Measurements from ENCODE around the gene AGTPBP1.
"Not testable (repeated sequence)": the region's sequence is repeated elsewhere in the genome, so short reads cannot be mapped to it uniquely, and the experiment has no call there.

The AGTPBP1 gene

DNA sequence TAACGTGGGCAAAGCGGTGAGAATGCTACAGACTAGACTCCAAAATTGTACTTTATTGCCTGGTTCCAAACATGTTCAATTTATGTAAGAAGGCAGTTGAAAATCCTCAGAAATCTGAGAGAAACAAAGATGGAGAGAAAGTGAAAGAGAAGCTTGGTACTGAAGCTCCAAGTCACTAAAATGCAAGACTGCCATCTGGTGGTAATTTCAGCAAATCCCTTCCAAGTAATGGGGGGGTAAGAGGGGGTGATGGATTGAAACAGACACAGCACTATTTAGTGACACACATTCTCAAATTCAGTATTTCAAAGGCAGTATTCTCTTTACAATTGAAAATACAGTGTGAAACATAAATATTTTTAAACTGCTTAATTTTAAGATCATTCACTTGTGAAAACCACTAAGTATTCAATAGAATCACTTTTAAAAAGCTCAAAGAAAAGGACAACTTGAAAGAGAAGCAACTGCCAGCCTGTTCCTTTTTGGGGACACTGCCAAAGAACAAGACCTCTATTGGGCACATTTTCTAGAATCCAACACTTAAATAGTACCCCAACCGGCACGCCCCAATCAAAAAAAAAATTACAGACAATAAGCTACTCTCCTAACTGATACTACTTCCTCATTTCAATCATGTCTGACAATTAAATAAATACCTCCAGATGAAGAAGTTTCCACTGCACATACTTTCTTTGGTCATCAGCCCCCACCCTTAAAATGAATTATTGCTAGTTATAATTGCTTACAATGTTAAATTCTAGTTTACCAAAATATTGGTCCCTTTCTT lies 131.5 kb downstream of the AGTPBP1 start:
- peak; percentile 20 for DNase-seq

- DNase-seq, result no peak
Measured at GRCh38 chr9:85605905-85606304, 135.8 kb downstream of the AGTPBP1 start.

GRCh38 chr9:85603936-85604335 lies 137.8 kb downstream of the AGTPBP1 start:
- DNase-seq, result no peak

- DNase-seq, result no peak
Measured at GRCh38 chr9:85602742-85603141, 139.0 kb downstream of the AGTPBP1 start.

- peak; percentile 20 for DNase-seq
Measured at GRCh38 chr9:85600675-85601263, 141.0 kb downstream of the AGTPBP1 start.

DNA sequence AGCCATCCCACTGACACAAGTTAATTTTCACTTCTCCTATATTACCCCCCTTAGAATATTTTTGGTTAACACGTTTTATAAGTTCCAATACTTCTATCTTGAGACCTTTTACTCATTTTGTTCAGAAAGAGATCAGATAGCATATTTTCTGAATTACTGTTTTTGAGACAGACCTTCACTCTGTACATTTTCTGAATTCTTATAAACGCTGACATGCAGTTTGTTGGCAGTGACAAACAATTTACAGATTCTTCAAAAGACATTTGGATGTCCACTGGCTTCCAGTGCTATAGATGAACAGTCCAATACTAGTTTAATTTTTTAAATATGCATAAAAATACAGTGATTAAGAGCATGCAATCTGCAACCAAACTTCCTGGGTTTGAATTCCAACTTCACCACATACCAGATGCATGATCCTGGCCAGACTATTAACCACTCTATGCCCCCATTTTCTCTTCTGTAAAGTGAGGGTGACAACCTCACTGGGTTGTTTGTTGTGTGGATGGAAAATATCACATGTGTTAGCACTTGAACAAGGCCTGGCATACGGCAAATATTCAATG lies 142.1 kb downstream of the AGTPBP1 start:
- DNase-seq, result no peak

GRCh38 chr9:85594316-85594715 lies 147.4 kb downstream of the AGTPBP1 start:
- no peak for DNase-seq

GRCh38 chr9:85586684-85587083 lies 155.1 kb downstream of the AGTPBP1 start:
- DNase-seq, result no peak

- DNase-seq, result no peak
Measured at GRCh38 chr9:85577353-85577952, 164.3 kb downstream of the AGTPBP1 start.

DNA sequence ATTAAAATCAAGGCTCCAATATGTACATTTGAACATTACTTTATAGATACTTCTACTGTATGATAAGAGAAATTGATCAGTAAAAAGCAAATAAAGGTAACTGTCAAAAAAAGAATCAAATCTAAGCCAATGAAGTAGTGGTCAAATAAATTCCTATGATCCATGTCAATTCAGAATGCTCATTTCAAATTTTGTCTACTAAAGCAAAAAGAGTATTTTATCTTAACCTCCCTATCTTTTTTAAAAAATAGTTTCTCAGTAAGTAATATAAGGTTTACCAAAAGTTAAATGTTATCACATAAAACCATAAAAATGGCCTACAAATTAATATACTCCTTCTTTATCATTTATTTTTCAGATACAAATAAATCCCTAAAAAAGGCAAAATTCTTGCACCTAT lies 165.9 kb downstream of the AGTPBP1 start:
- no peak for DNase-seq

GRCh38 chr9:85573546-85573945 lies 168.2 kb downstream of the AGTPBP1 start:
- not testable (repeated sequence) for DNase-seq

GRCh38 chr9:85572917-85573316 lies 168.8 kb downstream of the AGTPBP1 start:
- not testable (repeated sequence) for DNase-seq

- DNase-seq, result no peak
Measured at GRCh38 chr9:85569988-85570387, 171.8 kb downstream of the AGTPBP1 start.

DNA sequence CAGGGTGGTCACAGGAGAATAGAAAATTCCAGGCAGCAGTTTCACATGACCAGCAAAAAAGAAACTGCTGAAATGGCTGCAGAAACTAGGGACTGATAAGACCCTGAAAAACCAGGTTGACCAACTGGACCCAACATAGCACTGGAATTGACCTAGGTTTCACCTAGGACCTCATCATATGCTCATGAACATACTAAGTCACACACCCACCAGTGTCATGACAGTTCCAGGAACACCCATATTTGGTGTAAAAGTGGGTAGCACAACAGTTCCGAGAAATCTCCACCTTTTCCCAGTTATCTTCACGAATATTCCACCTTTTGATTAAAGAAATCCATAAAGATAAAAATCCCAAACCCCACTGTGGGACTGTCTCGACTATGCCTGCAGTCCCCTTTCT lies 182.2 kb downstream of the AGTPBP1 start:
- DNase-seq, result no peak

DNA sequence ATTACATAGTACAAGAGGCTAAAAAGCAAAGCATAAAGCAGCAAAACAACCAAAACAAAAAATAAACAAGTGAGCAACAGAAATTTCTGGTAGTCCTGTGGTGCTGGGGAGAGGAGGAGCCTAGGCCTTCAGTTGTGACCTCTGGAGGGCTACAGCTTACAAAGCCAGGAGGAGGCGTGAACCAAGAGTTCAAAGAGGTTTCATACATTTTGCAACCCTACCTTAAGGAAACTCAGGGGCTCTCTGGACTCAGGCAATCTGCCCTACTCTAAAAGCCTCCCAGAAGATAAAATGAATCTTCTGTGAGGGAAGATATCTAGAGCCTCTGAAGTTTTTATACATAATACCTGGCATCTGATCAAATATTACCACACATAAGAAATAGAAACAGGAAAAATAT lies 187.4 kb downstream of the AGTPBP1 start:
- DNase-seq, result no peak

GRCh38 chr9:85553475-85553874 lies 188.3 kb downstream of the AGTPBP1 start:
- DNase-seq, result no peak

DNA sequence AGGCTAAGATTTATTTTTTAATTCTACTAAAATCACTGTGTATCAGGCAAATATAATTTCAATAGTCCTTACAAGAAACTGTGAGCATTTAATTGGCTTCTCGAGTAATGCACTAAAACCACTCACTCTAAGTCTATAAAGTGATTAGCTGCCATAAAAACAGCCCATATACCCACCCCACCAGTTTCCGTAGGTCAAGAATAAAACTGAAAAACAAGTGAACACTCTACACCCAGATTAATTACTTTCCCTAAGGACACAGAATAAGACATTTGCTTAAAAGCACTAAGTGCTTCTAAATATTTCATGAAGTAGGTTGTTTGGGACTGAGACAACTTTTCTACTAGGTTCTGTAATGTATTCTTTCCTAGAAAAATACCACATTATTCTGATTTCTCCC lies 194.2 kb downstream of the AGTPBP1 start:
- DNase-seq, result no peak

DNA sequence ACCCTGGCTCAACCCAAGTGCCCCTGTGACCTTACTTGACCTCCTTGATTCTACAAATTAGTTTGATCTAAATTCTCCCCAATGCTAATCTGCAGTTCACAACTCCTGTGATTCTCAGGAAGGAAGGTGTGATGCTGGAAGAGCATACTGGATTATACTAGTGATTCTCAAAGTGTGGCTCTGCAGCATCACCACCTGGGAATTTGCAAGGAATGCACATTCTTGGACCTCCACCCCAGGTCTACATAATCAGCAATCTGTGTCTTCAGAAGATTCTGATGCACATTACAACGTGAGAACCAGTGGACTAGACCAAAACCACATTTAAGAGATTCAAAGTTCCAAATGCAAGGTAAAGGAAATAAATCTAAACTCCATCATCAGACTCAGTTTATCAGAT lies 198.6 kb downstream of the AGTPBP1 start:
- no peak for DNase-seq

DNA sequence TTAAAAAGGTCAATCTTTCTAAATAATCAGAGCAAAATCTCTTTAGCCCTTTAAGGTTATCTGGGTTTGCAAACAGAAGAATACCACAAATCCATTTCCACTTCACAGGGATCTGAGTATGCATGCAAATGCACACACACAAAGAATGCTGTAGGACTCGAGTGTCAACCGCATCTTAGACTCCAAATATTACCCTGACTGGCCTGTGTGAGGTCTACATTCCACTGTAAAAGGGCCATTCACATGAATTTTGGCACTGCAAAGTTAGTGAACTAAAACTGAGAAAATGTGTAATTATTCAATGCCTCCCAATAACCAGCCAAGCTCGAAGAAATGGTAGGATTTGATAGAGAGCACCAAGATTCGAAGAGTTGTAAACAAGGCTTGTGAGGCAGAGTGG lies 199.9 kb downstream of the AGTPBP1 start:
- DNase-seq, result no peak

DNA sequence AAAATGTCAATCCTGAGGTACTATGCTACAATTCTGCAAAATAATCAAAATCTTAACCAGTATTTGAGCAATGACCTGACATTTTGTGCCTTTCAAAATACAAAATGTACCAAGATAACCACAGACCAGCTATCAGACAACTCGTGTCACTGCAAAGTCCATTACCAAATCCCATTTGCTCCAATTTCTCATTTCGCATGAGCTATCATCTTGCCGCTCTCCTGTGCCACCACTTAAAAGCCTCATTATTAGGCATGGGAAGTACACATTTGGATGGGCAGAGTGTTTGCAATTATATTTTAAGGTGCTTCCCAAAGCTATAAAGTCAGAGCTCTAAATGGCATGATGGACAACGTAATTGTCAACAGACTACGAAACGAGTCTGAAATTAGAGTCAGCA lies 205.2 kb downstream of the AGTPBP1 start:
- no peak for DNase-seq

DNA sequence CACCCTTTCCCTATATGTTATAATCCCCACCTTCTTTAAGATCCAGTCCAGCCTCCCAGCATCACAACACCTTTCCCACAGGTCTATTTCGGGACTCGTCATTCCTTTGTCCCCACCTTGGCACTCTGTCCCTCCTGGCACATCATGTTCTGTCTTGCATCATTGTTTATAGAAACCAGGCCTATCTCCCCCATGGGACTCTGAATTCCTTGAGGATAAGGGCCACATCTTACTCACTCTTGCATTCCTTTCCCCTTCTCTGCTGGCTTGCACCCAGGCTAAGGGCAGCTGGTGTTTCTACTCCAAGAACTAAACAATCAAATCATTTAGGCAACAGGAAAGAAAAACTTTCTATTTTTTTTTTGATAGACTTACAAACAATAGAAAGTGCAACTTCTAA lies 205.7 kb downstream of the AGTPBP1 start:
- no peak for DNase-seq

GRCh38 chr9:85534340-85534739 lies 207.4 kb downstream of the AGTPBP1 start:
- DNase-seq, result peak; percentile 28

DNA sequence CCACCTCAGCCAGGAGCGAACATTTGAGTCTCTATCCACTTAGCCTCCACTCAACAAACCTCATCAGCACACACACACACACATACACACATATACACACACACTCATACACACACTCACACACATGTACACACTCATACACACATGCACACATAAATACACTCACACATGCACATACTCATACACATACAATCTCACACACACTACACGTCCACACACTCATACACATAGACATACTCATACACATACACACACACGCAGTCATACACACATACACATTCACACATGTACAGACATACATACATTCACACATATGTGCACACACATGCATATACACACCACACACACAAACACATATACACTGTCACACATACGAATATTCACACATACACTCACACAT lies 208.2 kb downstream of the AGTPBP1 start:
- DNase-seq, result no peak

DNA sequence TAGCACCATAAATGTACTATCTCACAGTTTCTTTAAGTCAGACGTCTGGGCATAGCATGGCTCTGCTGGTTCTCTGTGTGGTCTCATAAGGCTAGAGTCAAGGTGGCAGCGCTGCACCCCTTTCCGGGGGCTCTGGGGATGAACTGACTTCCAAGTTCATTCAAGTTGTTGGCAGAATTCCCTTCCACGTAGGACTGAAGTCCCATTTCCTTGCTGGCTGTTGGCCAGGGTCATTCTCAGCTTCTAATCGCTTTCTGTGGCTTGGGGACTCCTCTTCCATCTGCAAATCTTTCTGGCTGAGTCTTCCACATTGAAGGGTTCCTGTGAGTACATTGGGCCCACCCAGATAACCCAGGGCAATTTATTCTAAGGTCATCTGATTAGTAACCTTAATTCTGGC lies 211.0 kb downstream of the AGTPBP1 start:
- DNase-seq, result no peak
